NCI-H82 (cell line): ENCODE results near the gene DNAJC2.
"Not testable (repeated sequence)": the region's sequence is repeated elsewhere in the genome, so short reads cannot be mapped to it uniquely, and the experiment has no call there.

Experiments
- DNase-seq: peaks from one replicate; lab custom pipeline; 2025; lab: John Stamatoyannopoulos, UW

Gene DNAJC2

GRCh38 chr7:103273374-103273773 is 71.2 kb downstream of the DNAJC2 start:
- DNase-seq, result not testable (repeated sequence)

- not testable (repeated sequence) for DNase-seq
These were observed 78.3 kb downstream of the DNAJC2 start for GRCh38 chr7:103266229-103266628.

GRCh38 chr7:103264054-103264453 is 80.5 kb downstream of the DNAJC2 start:
- not testable (repeated sequence) for DNase-seq
